D721Med (cell line): ENCODE measurements around the gene GET3.

Experiments
- DNase-seq: peaks from one replicate; pipeline ENCODE4 v3.0.0; 2011; ENCODE audit warnings: low spot score; ENCODE audit not compliant: insufficient read length
- FAIRE-seq: peaks from 2 replicates; lab custom pipeline; 2011; peaks lifted over from hg19 to GRCh38; lab: Jason Lieb, UNC
- TF ChIP-seq, protein P1 (sequence below): IDR thresholded peaks from 2 replicates; pipeline ENCODE4 v1.5.1; 2012; ENCODE audit warnings: mild to moderate bottlenecking, control low read depth; ENCODE audit not compliant: insufficient read depth; ENCODE audit errors: missing control alignments

Gene GET3

DNA sequence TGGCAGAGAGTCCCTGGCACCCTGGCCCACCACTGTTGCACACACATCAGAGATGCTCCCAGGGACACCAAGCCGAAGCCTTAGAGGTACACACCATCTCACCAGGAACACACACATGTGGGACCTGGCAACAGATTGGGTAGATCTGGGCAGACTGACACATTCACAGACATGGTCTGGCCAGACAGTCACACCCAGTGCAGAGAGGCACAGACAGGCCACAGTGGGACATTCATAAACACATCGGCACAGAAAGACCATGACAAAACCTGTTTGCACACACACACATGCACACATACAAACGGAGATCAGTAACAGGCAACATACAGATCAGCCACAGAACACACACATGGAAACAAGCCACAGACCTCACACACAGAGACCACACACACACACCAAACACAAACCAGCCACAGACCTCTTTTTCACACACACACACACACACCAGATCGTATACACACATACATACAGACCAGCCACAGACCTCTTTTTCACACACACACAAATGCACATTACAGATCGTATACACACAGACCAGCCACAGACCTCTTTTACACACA, 47.7 kb downstream of the GET3 start:
- TF ChIP-seq, protein P1, sequence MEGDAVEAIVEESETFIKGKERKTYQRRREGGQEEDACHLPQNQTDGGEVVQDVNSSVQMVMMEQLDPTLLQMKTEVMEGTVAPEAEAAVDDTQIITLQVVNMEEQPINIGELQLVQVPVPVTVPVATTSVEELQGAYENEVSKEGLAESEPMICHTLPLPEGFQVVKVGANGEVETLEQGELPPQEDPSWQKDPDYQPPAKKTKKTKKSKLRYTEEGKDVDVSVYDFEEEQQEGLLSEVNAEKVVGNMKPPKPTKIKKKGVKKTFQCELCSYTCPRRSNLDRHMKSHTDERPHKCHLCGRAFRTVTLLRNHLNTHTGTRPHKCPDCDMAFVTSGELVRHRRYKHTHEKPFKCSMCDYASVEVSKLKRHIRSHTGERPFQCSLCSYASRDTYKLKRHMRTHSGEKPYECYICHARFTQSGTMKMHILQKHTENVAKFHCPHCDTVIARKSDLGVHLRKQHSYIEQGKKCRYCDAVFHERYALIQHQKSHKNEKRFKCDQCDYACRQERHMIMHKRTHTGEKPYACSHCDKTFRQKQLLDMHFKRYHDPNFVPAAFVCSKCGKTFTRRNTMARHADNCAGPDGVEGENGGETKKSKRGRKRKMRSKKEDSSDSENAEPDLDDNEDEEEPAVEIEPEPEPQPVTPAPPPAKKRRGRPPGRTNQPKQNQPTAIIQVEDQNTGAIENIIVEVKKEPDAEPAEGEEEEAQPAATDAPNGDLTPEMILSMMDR: no peak
- DNase-seq: no peak
- FAIRE-seq: no peak

DNA sequence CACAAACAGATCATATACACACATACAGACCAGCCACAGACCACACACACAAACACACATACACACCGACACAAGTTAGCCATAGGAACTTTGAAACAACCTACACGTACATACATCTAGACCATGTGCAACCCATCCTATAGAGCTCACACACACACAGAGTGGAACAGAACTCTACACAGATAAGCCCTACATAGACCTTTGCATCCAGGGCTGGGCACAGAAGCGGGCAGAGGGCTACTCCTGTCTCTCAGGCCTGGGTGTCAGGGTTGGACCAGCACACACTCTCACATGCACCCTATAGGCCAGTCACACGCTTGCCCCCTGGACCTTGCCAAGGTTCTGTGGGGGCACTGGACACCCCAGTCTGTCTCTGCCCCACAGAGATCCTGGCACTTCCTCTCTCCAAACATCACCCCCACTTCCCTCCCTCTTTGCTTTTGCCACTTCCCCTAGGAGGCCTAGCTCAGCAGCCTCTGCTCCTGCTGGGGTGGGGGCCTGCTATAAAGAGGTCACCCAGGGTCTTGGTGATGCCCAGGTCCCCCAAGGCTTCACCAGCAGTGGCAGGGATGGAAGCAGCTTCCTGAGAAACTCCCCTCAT, 48.2 kb downstream of the GET3 start:
- DNase-seq: no peak
- TF ChIP-seq, protein P1: no peak
- no peak for FAIRE-seq

DNA sequence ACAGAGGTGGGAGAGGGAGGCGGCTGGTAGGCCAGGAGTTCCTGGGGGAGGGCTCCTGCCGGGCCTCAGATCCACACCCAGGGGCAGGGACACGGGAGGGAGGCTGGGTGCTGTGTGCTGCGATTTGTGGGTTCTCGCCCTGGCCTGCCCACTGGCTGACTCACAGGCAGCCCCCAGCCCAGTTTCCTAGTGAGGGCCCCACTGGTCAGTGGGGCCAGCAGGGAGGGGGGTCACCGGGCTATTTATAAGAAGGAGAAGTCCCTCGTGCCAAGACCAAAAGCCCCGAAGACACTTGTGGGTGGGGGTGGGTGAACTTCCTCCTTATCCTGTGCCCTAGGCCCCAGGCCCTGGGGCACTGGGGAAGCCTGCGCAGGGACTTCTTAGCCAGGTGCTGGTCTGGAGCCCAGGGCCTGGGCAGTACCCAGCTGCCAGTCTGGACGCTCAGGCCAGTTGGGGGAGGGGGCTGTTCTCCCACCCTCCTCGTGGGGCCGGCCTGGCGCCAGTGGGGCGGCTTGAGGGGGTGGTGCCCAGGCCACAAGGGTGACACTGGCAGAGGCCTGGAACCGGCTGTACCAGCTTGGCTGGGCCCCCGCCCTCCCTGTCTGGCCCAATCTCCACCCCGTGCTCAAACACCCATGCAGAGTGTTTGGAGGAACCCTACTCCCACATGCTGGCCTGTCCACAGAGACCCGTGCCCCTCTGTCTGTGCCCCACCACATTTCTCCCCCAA, 49.0 kb downstream of the GET3 start:
- FAIRE-seq (no peak), DNase-seq (no peak)
- TF ChIP-seq, protein P1: no peak

- DNase-seq: no peak
Observed at GRCh38 chr19:12786952-12787351, 49.7 kb downstream of the GET3 start.

GRCh38 chr19:12787458-12787857, 50.2 kb downstream of the GET3 start:
- TF ChIP-seq, protein P1: no peak
- DNase-seq (no peak), FAIRE-seq (no peak)

More at GRCh38 chr19:12786952-12787351, 49.7 kb downstream of the GET3 start:
- TF ChIP-seq, protein P1: no peak
- no peak for FAIRE-seq

- TF ChIP-seq, protein P1: no peak
- DNase-seq: no peak
- FAIRE-seq: no peak
Observed at GRCh38 chr19:12788042-12788681, 50.9 kb downstream of the GET3 start.

- TF ChIP-seq, protein P1: no peak
- FAIRE-seq (no peak), DNase-seq (no peak)
Observed at GRCh38 chr19:12788682-12789097, 51.4 kb downstream of the GET3 start.
